GM23338 (cell line): ENCODE measurements around the gene RTN4IP1. TPM values are rescaled to one million over a fixed set of nuclear protein-coding genes. Genes with fewer than 3 reads are reported as not detected.

Experiments
- ATAC-seq: fragments of 200-7000 bp; cut with Tn5 transposase; 3 replicates; pipeline ENCODE4 v1.9.1; 2020
- DNase-seq: peaks from one replicate; pipeline ENCODE4 v3.0.0-alpha.2; 2015; ENCODE audit warnings: low spot score
- H2AFZ ChIP-seq: fragments of 200-600 bp; sonication (generic); 2 replicates; pipeline ENCODE4 v1.8.0; 2016; ENCODE audit warnings: antibody characterized with exemption, mild to moderate bottlenecking, moderate library complexity
- H3F3A ChIP-seq: fragments of 200-600 bp; sonication (generic); replicated peaks from 2 replicates; pipeline ENCODE4 v1.8.0; 2017; ENCODE audit warnings: antibody characterized with exemption, mixed run types, low read depth
- H3K27ac ChIP-seq: fragments of 200-600 bp; sonication (generic); 2 replicates; pipeline ENCODE4 v1.6.1; 2016; ENCODE audit warnings: low read depth
- H3K27me3 ChIP-seq: fragments of 200-600 bp; sonication (generic); 2 replicates; pipeline ENCODE4 v1.8.0; 2016; ENCODE audit warnings: mild to moderate bottlenecking, mixed run types, moderate library complexity; ENCODE audit not compliant: insufficient read depth
- H3K36me3 ChIP-seq: fragments of 200-600 bp; sonication (generic); 2 replicates; pipeline ENCODE4 v1.8.0; 2016; ENCODE audit warnings: mild to moderate bottlenecking; ENCODE audit not compliant: insufficient read depth
- H3K4me1 ChIP-seq: fragments of 200-600 bp; sonication (generic); 2 replicates; pipeline ENCODE4 v1.8.0; 2016; ENCODE audit warnings: mild to moderate bottlenecking, moderate library complexity; ENCODE audit not compliant: insufficient read depth
- H3K4me2 ChIP-seq: fragments of 200-600 bp; sonication (generic); 2 replicates; pipeline ENCODE4 v1.7.1; 2017; ENCODE audit warnings: mixed run types
- H3K4me3 ChIP-seq: fragments of 200-600 bp; sonication (generic); 2 replicates; pipeline ENCODE4 v1.6.1; 2016; ENCODE audit warnings: mixed run types
- H3K79me2 ChIP-seq: fragments of 200-600 bp; sonication (generic); replicated peaks from 2 replicates; pipeline ENCODE4 v1.8.0; 2017; ENCODE audit warnings: mild to moderate bottlenecking; ENCODE audit not compliant: insufficient read depth
- H3K9me2 ChIP-seq: fragments of 200-600 bp; sonication (generic); 2 replicates; pipeline ENCODE4 v1.8.0; 2017; ENCODE audit not compliant: insufficient read depth
- H4K20me1 ChIP-seq: fragments of 200-600 bp; sonication (generic); replicated peaks from 2 replicates; pipeline ENCODE4 v1.8.0; 2017; ENCODE audit warnings: mild to moderate bottlenecking; ENCODE audit not compliant: insufficient read depth
- H3K27ac Mint-ChIP-seq: 2 replicates; pipeline ENCODE4 v1.8.0; 2020; ENCODE audit warnings: inconsistent platforms, mild to moderate bottlenecking, moderate library complexity, mixed read lengths
- H3K27me3 Mint-ChIP-seq: 3 replicates; pipeline ENCODE4 v1.8.0; 2022; ENCODE audit warnings: low read depth, mild to moderate bottlenecking, moderate library complexity, mixed read lengths, inconsistent platforms; ENCODE audit not compliant: insufficient read depth, poor library complexity
- H3K36me3 Mint-ChIP-seq: 3 replicates; pipeline ENCODE4 v1.8.0; 2021; ENCODE audit warnings: low read depth, mild to moderate bottlenecking, inconsistent platforms, moderate library complexity, mixed read lengths
- H3K4me1 Mint-ChIP-seq: 3 replicates; pipeline ENCODE4 v1.8.0; 2020; ENCODE audit warnings: mild to moderate bottlenecking, inconsistent platforms, mixed read lengths
- H3K4me3 Mint-ChIP-seq: 3 replicates; pipeline ENCODE4 v1.8.0; 2021; ENCODE audit warnings: moderate library complexity, mild to moderate bottlenecking, inconsistent platforms, mixed read lengths
- H3K9me3 Mint-ChIP-seq: 3 replicates; pipeline ENCODE4 v1.8.0; 2020; ENCODE audit warnings: moderate library complexity, mild to moderate bottlenecking, inconsistent platforms, mixed read lengths
- EZH2 ChIP-seq: fragments of 200-600 bp; sonication (generic); IDR thresholded peaks from one replicate; pipeline ENCODE4 v1.8.0; 2017; ENCODE audit warnings: antibody characterized with exemption, mild to moderate bottlenecking, low read depth; ENCODE audit not compliant: unreplicated experiment
- EZH2phosphoT487 ChIP-seq: fragments of 200-600 bp; sonication (generic); IDR thresholded peaks from one replicate; pipeline ENCODE4 v1.8.1; 2018; ENCODE audit warnings: antibody characterized with exemption; ENCODE audit not compliant: unreplicated experiment
- NANOG ChIP-seq: IDR thresholded peaks from 2 replicates; pipeline ENCODE4 v1.6.1; 2016; ENCODE audit warnings: antibody characterized with exemption, borderline replicate concordance
- POLR2AphosphoS5 ChIP-seq: IDR thresholded peaks from 2 replicates; pipeline ENCODE4 v1.6.1; 2016; ENCODE audit warnings: antibody characterized with exemption, low read depth
- ZNF114 ChIP-seq: fragments of 250-450 bp; sonication (Bioruptor Pico); IDR thresholded peaks from 2 replicates; pipeline ENCODE4 v1.5.0; 2020; ENCODE audit warnings: mild to moderate bottlenecking, moderate library complexity
- polyA plus RNA-seq: library from polyadenylated mRNA; unstranded; fragments of >200 nt; fragmentation: Nextera tagmentation; extraction: Ambion mirVana; gene quantifications from 2 replicates; pipeline ENCODE4 v1.2.1, GENCODE V29; 2016
- total RNA-seq: library from RNA; depleted of rRNA; stranded (reverse); fragments of >200 nt; shearing (Covaris generic); gene quantifications from 2 replicates; pipeline ENCODE4 v1.2.3, GENCODE V29; 2014
- TF ChIP-seq, protein P1 (sequence below): IDR thresholded peaks from 2 replicates; pipeline ENCODE4 v1.6.1; 2016; ENCODE audit warnings: antibody characterized with exemption
- TF ChIP-seq, protein P2 (sequence below), 2 experiments: fragments of 200-600 bp in 1 of 2; sonication (generic) in 1 of 2; conservative IDR thresholded peaks; 2 replicates each; pipeline versions ENCODE4 v1.5.1 to v1.6.1; 2016 to 2017; ENCODE audit warnings: antibody characterized with exemption in 2 of 2, low read depth in 2 of 2, mild to moderate bottlenecking in 2 of 2, moderate library complexity in 1 of 2

Gene RTN4IP1
- total and polyA plus RNA-seq, 2 experiments from 2014 or later: 14.5 to 17.5 TPM

DNA sequence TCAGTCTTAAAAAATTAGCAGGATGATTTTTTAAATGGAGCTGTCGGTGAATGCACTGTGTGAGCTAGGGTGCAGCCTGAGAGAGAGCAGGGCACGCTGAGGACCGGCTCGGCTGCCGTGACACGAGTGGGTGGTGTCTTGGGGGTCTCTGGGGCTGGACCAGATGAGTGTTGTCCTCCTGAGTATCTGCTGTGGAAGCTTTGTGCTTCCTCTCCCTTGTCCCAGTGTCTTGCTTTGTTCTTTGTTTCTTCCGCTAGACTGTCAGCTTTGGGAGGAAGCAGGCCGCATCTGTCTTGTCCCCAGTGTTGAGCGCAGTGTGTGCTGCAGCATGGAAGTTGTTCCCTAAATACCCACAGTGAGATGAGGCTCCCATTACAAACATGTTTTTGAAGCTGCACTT is 89.4 kb downstream of the RTN4IP1 start:
- no peaks in the 10 kb centered on the region for H3K36me3 Mint-ChIP-seq
- H3K9me3 Mint-ChIP-seq: no peaks in the 10 kb centered on the region
- TF ChIP-seq EZH2: no peak
- TF ChIP-seq, protein P1, sequence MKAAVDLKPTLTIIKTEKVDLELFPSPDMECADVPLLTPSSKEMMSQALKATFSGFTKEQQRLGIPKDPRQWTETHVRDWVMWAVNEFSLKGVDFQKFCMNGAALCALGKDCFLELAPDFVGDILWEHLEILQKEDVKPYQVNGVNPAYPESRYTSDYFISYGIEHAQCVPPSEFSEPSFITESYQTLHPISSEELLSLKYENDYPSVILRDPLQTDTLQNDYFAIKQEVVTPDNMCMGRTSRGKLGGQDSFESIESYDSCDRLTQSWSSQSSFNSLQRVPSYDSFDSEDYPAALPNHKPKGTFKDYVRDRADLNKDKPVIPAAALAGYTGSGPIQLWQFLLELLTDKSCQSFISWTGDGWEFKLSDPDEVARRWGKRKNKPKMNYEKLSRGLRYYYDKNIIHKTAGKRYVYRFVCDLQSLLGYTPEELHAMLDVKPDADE: no peak
- TF ChIP-seq NANOG: no peak
- H3K27ac ChIP-seq: no peak overlapping the region
- DNase-seq (peak; percentile 19), ATAC-seq (peak; percentile 68)
- no peaks in the 10 kb centered on the region for H3K79me2 ChIP-seq
- H3K4me1 Mint-ChIP-seq: peaks cover 22% of the 10 kb centered on the region
- no peak overlapping the region for H3K4me2 ChIP-seq
- no peaks in the 10 kb centered on the region for H3K27me3 ChIP-seq
- H3K36me3 ChIP-seq: no peaks in the 10 kb centered on the region
- H3K9me2 ChIP-seq: no peaks in the 10 kb centered on the region
- H3K27ac Mint-ChIP-seq: peak overlapping the region; percentile 28; the same call in 1 of the 2 replicates
- peaks cover 19% of the 10 kb centered on the region; the same call in 1 of the 2 replicates for H3K4me1 ChIP-seq
- peaks cover 3% of the 10 kb centered on the region for H3K27me3 Mint-ChIP-seq
- no peak overlapping the region for H3K4me3 ChIP-seq
- H3K4me3 Mint-ChIP-seq: no peak overlapping the region
- H3F3A ChIP-seq: no peaks in the 10 kb centered on the region
- no peak overlapping the region for H2AFZ ChIP-seq
- no peaks in the 10 kb centered on the region for H4K20me1 ChIP-seq

DNA sequence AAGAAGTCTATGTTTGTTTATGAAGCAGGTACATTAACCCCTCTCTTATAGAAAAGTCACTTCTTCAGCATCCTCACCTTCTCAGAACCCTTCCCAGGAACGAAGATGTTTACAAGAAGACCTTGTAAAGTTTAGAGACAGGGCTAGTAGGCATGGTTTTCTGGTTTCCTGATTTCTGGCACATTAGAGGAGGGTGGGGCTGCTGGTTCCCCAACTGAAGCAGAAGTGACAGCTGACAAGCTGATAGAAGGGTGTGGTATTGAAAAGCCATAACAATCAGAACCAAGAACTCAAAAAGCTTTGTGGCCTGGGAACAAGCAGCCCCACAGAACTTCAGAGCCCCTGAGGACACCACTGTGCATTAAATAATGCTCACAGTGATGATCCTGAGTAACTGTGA is 91.2 kb downstream of the RTN4IP1 start:
- no peak overlapping the region for H2AFZ ChIP-seq
- ATAC-seq: no peak
- no peaks in the 10 kb centered on the region for H3K9me3 Mint-ChIP-seq

More for the DNA sequence above, 91.2 kb downstream of the RTN4IP1 start:
- Histone ChIP-seq H3K4me3 (no peak overlapping the region), H3K79me2 (no peaks in the 10 kb centered on the region), H3K27me3 (no peaks in the 10 kb centered on the region), H3K27ac (no peak overlapping the region), H3K4me1 (peaks cover 19% of the 10 kb centered on the region; the same call in 1 of the 2 replicates), H3F3A (no peaks in the 10 kb centered on the region), H3K4me2 (no peak overlapping the region), H3K9me2 (no peaks in the 10 kb centered on the region), H4K20me1 (no peaks in the 10 kb centered on the region), H3K36me3 (no peaks in the 10 kb centered on the region)
- DNase-seq: no peak
- H3K4me3 Mint-ChIP-seq: no peak overlapping the region
- H3K27ac Mint-ChIP-seq: no peak overlapping the region
- no peak for TF ChIP-seq EZH2
- TF ChIP-seq, protein P1: no peak
- TF ChIP-seq ZNF114 (CRISPR knock-in tag): no peak
- no peak for TF ChIP-seq POLR2AphosphoS5
- TF ChIP-seq, protein P2, sequence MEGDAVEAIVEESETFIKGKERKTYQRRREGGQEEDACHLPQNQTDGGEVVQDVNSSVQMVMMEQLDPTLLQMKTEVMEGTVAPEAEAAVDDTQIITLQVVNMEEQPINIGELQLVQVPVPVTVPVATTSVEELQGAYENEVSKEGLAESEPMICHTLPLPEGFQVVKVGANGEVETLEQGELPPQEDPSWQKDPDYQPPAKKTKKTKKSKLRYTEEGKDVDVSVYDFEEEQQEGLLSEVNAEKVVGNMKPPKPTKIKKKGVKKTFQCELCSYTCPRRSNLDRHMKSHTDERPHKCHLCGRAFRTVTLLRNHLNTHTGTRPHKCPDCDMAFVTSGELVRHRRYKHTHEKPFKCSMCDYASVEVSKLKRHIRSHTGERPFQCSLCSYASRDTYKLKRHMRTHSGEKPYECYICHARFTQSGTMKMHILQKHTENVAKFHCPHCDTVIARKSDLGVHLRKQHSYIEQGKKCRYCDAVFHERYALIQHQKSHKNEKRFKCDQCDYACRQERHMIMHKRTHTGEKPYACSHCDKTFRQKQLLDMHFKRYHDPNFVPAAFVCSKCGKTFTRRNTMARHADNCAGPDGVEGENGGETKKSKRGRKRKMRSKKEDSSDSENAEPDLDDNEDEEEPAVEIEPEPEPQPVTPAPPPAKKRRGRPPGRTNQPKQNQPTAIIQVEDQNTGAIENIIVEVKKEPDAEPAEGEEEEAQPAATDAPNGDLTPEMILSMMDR (conservative IDR thresholded peaks at IDR 0.05; ENCODE audit: low read depth in 2 of 2): no peak
- TF ChIP-seq EZH2phosphoT487: no peak
- H3K27me3 Mint-ChIP-seq: peaks cover 3% of the 10 kb centered on the region
- peaks cover 22% of the 10 kb centered on the region for H3K4me1 Mint-ChIP-seq
- H3K36me3 Mint-ChIP-seq: no peaks in the 10 kb centered on the region
